ENCODE data around the gene CAB39.

- TF ChIP-seq CTCF (IDR thresholded peaks at IDR 0.05) (no peak), POLR2A (IDR thresholded peaks at IDR 0.05) (no peak)
These were observed 83.2 kb downstream of the CAB39 start for GRCh38 chr2:230795856-230796255.
